GM21576 (cell line): ENCODE measurements around the gene SLC48A1.

Experiments used
- ATAC-seq: cut with Tn5 transposase; IDR thresholded peaks from one replicate; pipeline ENCODE4 v1.9.1; 2021; ENCODE audit warnings: mild to moderate bottlenecking, moderate library complexity; ENCODE audit not compliant: unreplicated experiment

The SLC48A1 gene

GRCh38 chr12:47773062-47773857, at the start of gene SLC48A1:
Gene SLC48A1 (plus strand): TSS chr12:47773238. CDS start chr12:47773305, 67 bp downstream.
- ATAC-seq, result peak; percentile 85

- ATAC-seq, result no peak
Observed at GRCh38 chr12:47725091-47725772, 47.8 kb upstream of the SLC48A1 start, which contains the start of gene ENDOU. Gene ENDOU (minus strand): TSS chr12:47725490. CDS start chr12:47725413, 77 bp downstream.

- ATAC-seq, result peak; percentile 87
Observed at GRCh38 chr12:47725893-47726292, 47.1 kb upstream of the SLC48A1 start.

GRCh38 chr12:47729233-47729632, 43.8 kb upstream of the SLC48A1 start:
- ATAC-seq, result no peak

- no peak for ATAC-seq
Observed at GRCh38 chr12:47730341-47730744, 42.7 kb upstream of the SLC48A1 start.

- no peak for ATAC-seq
Observed at GRCh38 chr12:47731723-47732122, 41.3 kb upstream of the SLC48A1 start.

GRCh38 chr12:47732504-47732903, 40.5 kb upstream of the SLC48A1 start:
- no peak for ATAC-seq

- no peak for ATAC-seq
Observed at GRCh38 chr12:47733142-47733541, 39.9 kb upstream of the SLC48A1 start.

GRCh38 chr12:47734725-47735480, 38.1 kb upstream of the SLC48A1 start:
- ATAC-seq, result no peak

GRCh38 chr12:47735649-47736048, 37.4 kb upstream of the SLC48A1 start:
- ATAC-seq, result no peak

GRCh38 chr12:47736216-47736615, 36.8 kb upstream of the SLC48A1 start:
- ATAC-seq, result no peak

- ATAC-seq, result no peak
Observed at GRCh38 chr12:47736877-47737676, 36.0 kb upstream of the SLC48A1 start.

GRCh38 chr12:47737936-47738594, 35.0 kb upstream of the SLC48A1 start:
- no peak for ATAC-seq

GRCh38 chr12:47739297-47739696, 33.7 kb upstream of the SLC48A1 start:
- ATAC-seq, result no peak

GRCh38 chr12:47739979-47740378, 33.1 kb upstream of the SLC48A1 start:
- peak; percentile 63 for ATAC-seq

GRCh38 chr12:47740606-47741339, 32.3 kb upstream of the SLC48A1 start:
- ATAC-seq, result peak; percentile 55

- ATAC-seq, result no peak
Observed at GRCh38 chr12:47741340-47741703, 31.7 kb upstream of the SLC48A1 start.

GRCh38 chr12:47742253-47742825, 30.7 kb upstream of the SLC48A1 start:
- no peak for ATAC-seq

- no peak for ATAC-seq
Observed at GRCh38 chr12:47743311-47743860, 29.7 kb upstream of the SLC48A1 start.
